ENCODE results near the gene CFAP74. TPM values are rescaled to one million over a fixed set of nuclear protein-coding genes. Genes with fewer than 3 reads are reported as not detected.

CFAP74 gene
- total and polyA plus RNA-seq, 2 of the 13 experiments (the other 11 are each of a cell fraction or from before 2014, with no cell fraction given), result 0.27 to 0.62 TPM

GRCh38 chr1:1906185-1907097, 97.1 kb downstream of the CFAP74 start (continued):
- TF ChIP-seq ZNF460 (CRISPR knock-in tag; IDR thresholded peaks at IDR 0.05; ENCODE audit: borderline replicate concordance), result no peak
- TF ChIP-seq TARDBP (CRISPR knock-in tag; IDR thresholded peaks at IDR 0.05), result peak; percentile 84
- no peak for TF ChIP-seq SIX1 (CRISPR knock-in tag; IDR thresholded peaks at IDR 0.05; ENCODE audit: borderline replicate concordance)
- TF ChIP-seq ZNF652 (CRISPR knock-in tag; IDR thresholded peaks at IDR 0.05; ENCODE audit: borderline replicate concordance, low read depth), result no peak; the same call in 1 of the 2 replicates
- 0 out of 4 replicates have a peak, but pooled peaks of 1 of the 2 experiments have one; percentile 35 for TF ChIP-seq NR2F1 (CRISPR knock-in tag; IDR thresholded peaks at IDR 0.05)
- TF ChIP-seq BRF2 (CRISPR knock-in tag; IDR thresholded peaks at IDR 0.05), result no peak
- TF ChIP-seq, protein P1, sequence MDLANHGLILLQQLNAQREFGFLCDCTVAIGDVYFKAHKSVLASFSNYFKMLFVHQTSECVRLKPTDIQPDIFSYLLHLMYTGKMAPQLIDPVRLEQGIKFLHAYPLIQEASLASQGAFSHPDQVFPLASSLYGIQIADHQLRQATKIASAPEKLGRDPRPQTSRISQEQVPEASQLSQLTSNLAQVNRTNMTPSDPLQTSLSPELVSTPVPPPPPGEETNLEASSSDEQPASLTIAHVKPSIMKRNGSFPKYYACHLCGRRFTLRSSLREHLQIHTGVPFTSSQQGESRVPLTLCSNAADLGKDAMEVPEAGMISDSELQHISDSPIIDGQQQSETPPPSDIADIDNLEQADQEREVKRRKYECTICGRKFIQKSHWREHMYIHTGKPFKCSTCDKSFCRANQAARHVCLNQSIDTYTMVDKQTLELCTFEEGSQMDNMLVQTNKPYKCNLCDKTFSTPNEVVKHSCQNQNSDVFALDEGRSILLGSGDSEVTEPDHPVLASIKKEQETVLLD (CRISPR knock-in tag; IDR thresholded peaks at IDR 0.05; ENCODE audit: low read depth), result no peak
- TF ChIP-seq KDM5A (IDR thresholded peaks at IDR 0.05; ENCODE audit: borderline replicate concordance, low read length), result no peak
- no peak for TF ChIP-seq FOXM1 (CRISPR knock-in tag; IDR thresholded peaks at IDR 0.05)
- TF ChIP-seq, protein P2, sequence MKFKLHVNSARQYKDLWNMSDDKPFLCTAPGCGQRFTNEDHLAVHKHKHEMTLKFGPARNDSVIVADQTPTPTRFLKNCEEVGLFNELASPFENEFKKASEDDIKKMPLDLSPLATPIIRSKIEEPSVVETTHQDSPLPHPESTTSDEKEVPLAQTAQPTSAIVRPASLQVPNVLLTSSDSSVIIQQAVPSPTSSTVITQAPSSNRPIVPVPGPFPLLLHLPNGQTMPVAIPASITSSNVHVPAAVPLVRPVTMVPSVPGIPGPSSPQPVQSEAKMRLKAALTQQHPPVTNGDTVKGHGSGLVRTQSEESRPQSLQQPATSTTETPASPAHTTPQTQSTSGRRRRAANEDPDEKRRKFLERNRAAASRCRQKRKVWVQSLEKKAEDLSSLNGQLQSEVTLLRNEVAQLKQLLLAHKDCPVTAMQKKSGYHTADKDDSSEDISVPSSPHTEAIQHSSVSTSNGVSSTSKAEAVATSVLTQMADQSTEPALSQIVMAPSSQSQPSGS (CRISPR knock-in tag; IDR thresholded peaks at IDR 0.05), result peak; percentile 68; the same call in 1 of the 2 replicates
- TF ChIP-seq NFKBIZ (CRISPR knock-in tag; IDR thresholded peaks at IDR 0.05), result no peak
- TF ChIP-seq ZNF317 (CRISPR knock-in tag; IDR thresholded peaks at IDR 0.05), result no peak
- no peak; the same call in 1 of the 2 replicates for TF ChIP-seq ELF1 (CRISPR knock-in tag; IDR thresholded peaks at IDR 0.05)
- no peak for TF ChIP-seq GLMP (CRISPR knock-in tag; IDR thresholded peaks at IDR 0.05; ENCODE audit: borderline replicate concordance)
- TF ChIP-seq ZNF710 (CRISPR knock-in tag; IDR thresholded peaks at IDR 0.05; ENCODE audit: borderline replicate concordance), result no peak
- 0 out of 2 replicates have a peak, but pooled peaks have one; percentile 27 for TF ChIP-seq NFKB2 (CRISPR knock-in tag; IDR thresholded peaks at IDR 0.05; ENCODE audit: borderline replicate concordance)
- TF ChIP-seq SP5 (CRISPR knock-in tag; IDR thresholded peaks at IDR 0.05; ENCODE audit: borderline replicate concordance, low read depth), result 0 out of 2 replicates have a peak, but pooled peaks have one; percentile 33
- TF ChIP-seq ZNF331 (CRISPR knock-in tag; IDR thresholded peaks at IDR 0.05), result peak; percentile 42; the same call in 1 of the 2 replicates

All from HepG2 (cell line).